Measurements from ENCODE around the gene CPN1. TPM values are rescaled to one million over a fixed set of nuclear protein-coding genes. Genes with fewer than 3 reads are reported as not detected.
A peak's percentile ranks its signal among the peaks of the same experiment; 100 is the strongest.

The CPN1 gene
- total and polyA plus RNA-seq, 9 of the 15 experiments (the other 6 are each of a cell fraction or from before 2014, with no cell fraction given): 0.15 to 0.17 TPM; not detected in 7

DNA sequence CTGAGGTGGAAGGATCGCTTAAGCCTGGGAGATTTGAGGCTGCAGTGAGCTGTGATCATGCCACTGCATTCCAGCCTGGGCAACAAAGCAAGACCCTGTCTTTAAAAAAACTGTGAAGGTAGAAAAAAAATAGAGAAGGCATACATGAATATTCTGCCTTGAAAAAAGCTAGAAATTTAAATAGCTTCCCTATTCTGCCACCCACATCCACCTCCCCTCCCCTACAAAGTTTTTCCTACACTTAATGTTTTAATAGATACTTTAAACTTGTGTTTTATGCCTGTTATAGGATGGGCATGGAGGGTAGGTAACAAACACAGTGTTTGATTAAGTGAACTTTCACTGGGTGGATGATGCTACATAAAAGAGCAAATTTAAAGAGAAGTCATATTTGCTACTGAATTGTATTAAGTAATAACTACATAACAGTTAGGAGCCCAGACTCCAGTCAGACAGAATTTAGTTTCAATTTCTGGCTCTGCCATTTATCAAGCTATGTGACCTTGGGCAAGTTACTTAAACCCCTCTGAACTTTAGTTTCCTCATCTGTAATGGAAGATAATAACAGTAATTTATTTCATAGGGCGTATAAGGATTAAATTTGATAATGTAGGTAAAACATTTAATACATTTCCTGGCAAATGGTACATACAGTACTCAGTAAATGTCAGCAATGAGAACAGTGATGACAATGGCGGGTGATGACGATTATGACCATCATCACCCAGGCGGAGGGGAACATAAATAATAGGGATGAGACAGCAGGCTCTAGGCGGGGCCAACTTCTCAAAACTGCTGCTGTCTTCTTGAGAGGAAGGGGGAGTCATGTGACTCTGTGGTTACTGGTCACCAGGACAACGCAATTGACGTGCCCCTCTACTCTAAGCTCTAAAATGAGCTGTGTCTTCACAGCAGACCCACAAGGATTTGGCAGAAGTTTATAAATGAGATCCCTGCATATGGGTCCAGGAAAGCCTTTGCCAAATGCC is 87.7 kb downstream of the CPN1 start (continued):
- TF ChIP-seq HDGF (IDR thresholded peaks at IDR 0.05) (no peak), ESRRA (IDR thresholded peaks at IDR 0.05; ENCODE audit: borderline replicate concordance, low read depth) (peak; percentile 90; the same call in 1 of the 2 replicates), SAP30 (IDR thresholded peaks at IDR 0.05; ENCODE audit: borderline replicate concordance, insufficient read depth, low read depth, low read length, poor library complexity, severe bottlenecking) (no peak), OTX1 (CRISPR knock-in tag; IDR thresholded peaks at IDR 0.05) (no peak), POLR3G (IDR thresholded peaks at IDR 0.05; ENCODE audit: extremely low read depth, insufficient read length, insufficient replicate concordance) (no peak), ZNF316 (IDR thresholded peaks at IDR 0.05) (no peak), ERF (CRISPR knock-in tag; IDR thresholded peaks at IDR 0.05) (no peak), ZNF347 (CRISPR knock-in tag; IDR thresholded peaks at IDR 0.05; ENCODE audit: low read depth) (no peak), ZNF3 (CRISPR knock-in tag; IDR thresholded peaks at IDR 0.05) (no peak), POLR2AphosphoS2 (IDR thresholded peaks at IDR 0.05; ENCODE audit: low read length) (no peak), NCOR1 (IDR thresholded peaks at IDR 0.05) (no peak), ZKSCAN3 (CRISPR knock-in tag; IDR thresholded peaks at IDR 0.05) (no peak), SMARCE1 (IDR thresholded peaks at IDR 0.05) (no peak), SAFB2 (IDR thresholded peaks at IDR 0.05; ENCODE audit: borderline replicate concordance, low read depth, low read length, severe bottlenecking) (no peak), ZFPM2 (CRISPR knock-in tag; IDR thresholded peaks at IDR 0.05) (no peak), CAMTA2 (CRISPR knock-in tag; conservative IDR thresholded peaks at IDR 0.05) (no peak), SRSF1 (IDR thresholded peaks at IDR 0.05; ENCODE audit: low read depth, low read length) (no peak), HNRNPL (IDR thresholded peaks at IDR 0.05; ENCODE audit: low read depth, low read length) (no peak), E2F5 (CRISPR knock-in tag; IDR thresholded peaks at IDR 0.05) (no peak), MBD2 (IDR thresholded peaks at IDR 0.05; ENCODE audit: borderline replicate concordance, low read depth) (no peak), PML (IDR thresholded peaks at IDR 0.05; ENCODE audit: low read length) (no peak), TARDBP (IDR thresholded peaks at IDR 0.05) (no peak), EHMT2 (IDR thresholded peaks at IDR 0.05) (no peak), ZNF354B (CRISPR knock-in tag; IDR thresholded peaks at IDR 0.05) (no peak), ETV1 (tag; conservative IDR thresholded peaks at IDR 0.05; ENCODE audit: low read depth) (no peak), POLR3A (IDR thresholded peaks at IDR 0.05; ENCODE audit: borderline replicate concordance, extremely low read depth, insufficient read depth, insufficient read length) (no peak), MCM3 (IDR thresholded peaks at IDR 0.05) (no peak), SETDB1 (IDR thresholded peaks at IDR 0.05; ENCODE audit: low read length) (no peak), ZNF431 (CRISPR knock-in tag; IDR thresholded peaks at IDR 0.05) (no peak), MIER1 (IDR thresholded peaks at IDR 0.05; ENCODE audit: low read depth) (no peak), RBM25 (IDR thresholded peaks at IDR 0.05; ENCODE audit: low read depth, low read length, severe bottlenecking) (no peak)
- TF ChIP-seq, protein P1, sequence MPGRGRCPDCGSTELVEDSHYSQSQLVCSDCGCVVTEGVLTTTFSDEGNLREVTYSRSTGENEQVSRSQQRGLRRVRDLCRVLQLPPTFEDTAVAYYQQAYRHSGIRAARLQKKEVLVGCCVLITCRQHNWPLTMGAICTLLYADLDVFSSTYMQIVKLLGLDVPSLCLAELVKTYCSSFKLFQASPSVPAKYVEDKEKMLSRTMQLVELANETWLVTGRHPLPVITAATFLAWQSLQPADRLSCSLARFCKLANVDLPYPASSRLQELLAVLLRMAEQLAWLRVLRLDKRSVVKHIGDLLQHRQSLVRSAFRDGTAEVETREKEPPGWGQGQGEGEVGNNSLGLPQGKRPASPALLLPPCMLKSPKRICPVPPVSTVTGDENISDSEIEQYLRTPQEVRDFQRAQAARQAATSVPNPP (IDR thresholded peaks at IDR 0.05; ENCODE audit: borderline replicate concordance, insufficient read depth, insufficient read length): no peak

Measured in K562 (cell line).